Measurements from ENCODE around the gene SFT2D1.
A peak's percentile ranks its signal among the peaks of the same experiment; 100 is the strongest.

The SFT2D1 gene

GRCh38 chr6:166318649-166319600, 23.4 kb downstream of the SFT2D1 start:
- TF ChIP-seq, protein P1, sequence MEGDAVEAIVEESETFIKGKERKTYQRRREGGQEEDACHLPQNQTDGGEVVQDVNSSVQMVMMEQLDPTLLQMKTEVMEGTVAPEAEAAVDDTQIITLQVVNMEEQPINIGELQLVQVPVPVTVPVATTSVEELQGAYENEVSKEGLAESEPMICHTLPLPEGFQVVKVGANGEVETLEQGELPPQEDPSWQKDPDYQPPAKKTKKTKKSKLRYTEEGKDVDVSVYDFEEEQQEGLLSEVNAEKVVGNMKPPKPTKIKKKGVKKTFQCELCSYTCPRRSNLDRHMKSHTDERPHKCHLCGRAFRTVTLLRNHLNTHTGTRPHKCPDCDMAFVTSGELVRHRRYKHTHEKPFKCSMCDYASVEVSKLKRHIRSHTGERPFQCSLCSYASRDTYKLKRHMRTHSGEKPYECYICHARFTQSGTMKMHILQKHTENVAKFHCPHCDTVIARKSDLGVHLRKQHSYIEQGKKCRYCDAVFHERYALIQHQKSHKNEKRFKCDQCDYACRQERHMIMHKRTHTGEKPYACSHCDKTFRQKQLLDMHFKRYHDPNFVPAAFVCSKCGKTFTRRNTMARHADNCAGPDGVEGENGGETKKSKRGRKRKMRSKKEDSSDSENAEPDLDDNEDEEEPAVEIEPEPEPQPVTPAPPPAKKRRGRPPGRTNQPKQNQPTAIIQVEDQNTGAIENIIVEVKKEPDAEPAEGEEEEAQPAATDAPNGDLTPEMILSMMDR (IDR thresholded peaks at IDR 0.05; ENCODE audit: borderline replicate concordance, insufficient read depth, low read depth, low read length) = no peak

DNA sequence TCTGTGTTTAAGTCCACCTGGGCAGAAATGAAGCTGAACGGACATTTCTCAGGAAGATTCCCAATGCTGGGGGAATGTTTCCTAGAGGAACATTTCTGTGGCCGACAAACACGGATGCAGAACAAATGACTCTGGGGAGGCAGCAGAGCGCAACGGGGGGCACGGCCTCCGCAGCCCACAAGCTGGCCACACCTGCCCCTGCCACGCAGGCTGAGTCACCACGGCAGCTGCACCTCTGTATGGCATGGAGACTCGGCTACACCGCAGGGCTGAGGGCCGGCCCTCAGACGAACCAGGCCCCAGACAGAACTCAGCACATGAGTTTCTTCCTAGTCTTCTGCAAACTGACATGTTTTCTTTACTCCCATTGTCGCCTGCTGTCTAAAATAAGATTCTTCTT, 24.1 kb downstream of the SFT2D1 start:
- TF ChIP-seq, protein P1 (IDR thresholded peaks at IDR 0.05; ENCODE audit: borderline replicate concordance, insufficient read depth, low read depth, low read length) = no peak
- no peak overlapping the region for H3K4me3 ChIP-seq (ENCODE audit: low read depth, low read length)

More at GRCh38 chr6:166318649-166319600, 23.4 kb downstream of the SFT2D1 start:
- H3K4me3 ChIP-seq (ENCODE audit: low read depth, low read length) = no peak overlapping the region

- TF ChIP-seq, protein P1 (IDR thresholded peaks at IDR 0.05; ENCODE audit: borderline replicate concordance, insufficient read depth, low read depth, low read length) = no peak
- no peak overlapping the region for H3K4me3 ChIP-seq (ENCODE audit: low read depth, low read length)
Measured at GRCh38 chr6:166317261-166318212, 24.8 kb downstream of the SFT2D1 start.

GRCh38 chr6:166315436-166315835, 26.9 kb downstream of the SFT2D1 start:
- no peak overlapping the region for H3K4me3 ChIP-seq (ENCODE audit: low read depth, low read length)
- TF ChIP-seq, protein P1 (IDR thresholded peaks at IDR 0.05; ENCODE audit: borderline replicate concordance, insufficient read depth, low read depth, low read length) = no peak

DNA sequence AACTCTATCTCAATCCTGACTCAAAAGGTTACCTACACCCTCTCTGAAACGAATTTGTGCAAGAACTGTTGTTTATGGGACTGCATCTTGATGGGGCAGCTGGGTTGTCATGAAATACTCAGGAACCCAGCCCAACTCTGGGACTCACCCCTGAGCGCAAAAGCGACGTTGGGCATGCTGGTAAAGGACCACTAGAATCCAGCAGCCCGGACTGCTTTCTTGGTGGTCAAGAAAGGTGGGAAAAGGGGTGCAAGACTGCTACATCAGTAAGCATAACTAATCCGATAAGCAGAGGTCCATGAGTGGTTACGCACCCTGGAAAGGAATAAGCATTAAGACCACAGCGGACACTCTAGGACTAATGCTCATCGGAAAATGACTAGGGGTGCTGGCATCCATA, 27.9 kb downstream of the SFT2D1 start:
- TF ChIP-seq, protein P1 (IDR thresholded peaks at IDR 0.05; ENCODE audit: borderline replicate concordance, insufficient read depth, low read depth, low read length) = no peak

GRCh38 chr6:166313255-166314070, 28.9 kb downstream of the SFT2D1 start:
- TF ChIP-seq, protein P1 (IDR thresholded peaks at IDR 0.05; ENCODE audit: borderline replicate concordance, insufficient read depth, low read depth, low read length) = peak; percentile 61
- no peak overlapping the region for H3K4me3 ChIP-seq (ENCODE audit: low read depth, low read length)

More for the DNA sequence above, 27.9 kb downstream of the SFT2D1 start:
- no peak overlapping the region for H3K4me3 ChIP-seq (ENCODE audit: low read depth, low read length)

All from GM12875 (cell line).